H7 (cell line): ENCODE measurements around the gene RBFA. TPM values are rescaled to one million over a fixed set of nuclear protein-coding genes. Genes with fewer than 3 reads are reported as not detected.

Source experiments
- DNase-seq: peaks from one replicate; pipeline ENCODE4 v3.0.0; 2012
- H3K27me3 ChIP-seq: 2 replicates; pipeline ENCODE4 v1.6.0; 2011; ENCODE audit warnings: mild to moderate bottlenecking, low read length; ENCODE audit not compliant: control insufficient read depth, insufficient read depth
- H3K36me3 ChIP-seq: replicated peaks from 2 replicates; pipeline ENCODE4 v1.5.1; 2011; ENCODE audit warnings: low read length; ENCODE audit not compliant: control insufficient read depth, insufficient read depth
- H3K4me3 ChIP-seq: 2 replicates; pipeline ENCODE4 v1.5.1; 2011; ENCODE audit warnings: low read depth, mild to moderate bottlenecking, control low read depth, low read length, moderate library complexity; ENCODE audit not compliant: insufficient read depth
- total RNA-seq: library from RNA; depleted of rRNA; stranded (reverse); fragments of >200 nt; shearing (Covaris generic); gene quantifications from 2 replicates; pipeline ENCODE4 v1.2.3, GENCODE V29; 2014

Gene RBFA
- total RNA-seq, 1 experiment from 2014 or later, result 37.2 TPM

DNA sequence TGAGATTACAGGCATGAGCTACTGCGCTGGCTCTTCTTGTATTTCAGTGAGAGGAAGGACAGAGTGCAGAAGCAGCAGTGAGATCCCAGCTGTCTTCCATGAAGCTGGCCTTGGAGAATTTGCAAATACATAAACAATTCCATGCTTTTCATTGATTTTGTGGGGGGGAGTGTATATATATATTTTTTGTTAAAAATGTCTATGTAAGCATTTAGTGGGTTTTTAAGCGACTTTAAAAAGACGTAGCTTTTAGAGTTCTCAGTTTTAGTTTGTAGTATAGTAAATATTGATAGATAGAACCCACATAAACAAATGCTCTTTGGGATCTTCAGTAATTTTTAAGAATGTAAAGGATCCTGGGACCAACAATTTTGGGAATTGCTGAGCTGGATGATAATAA is 6.3 kb downstream of the RBFA start:
- Histone ChIP-seq H3K36me3 (peaks cover 10% of the 10 kb centered on the region), H3K4me3 (no peak overlapping the region), H3K27me3 (no peaks in the 10 kb centered on the region)
- DNase-seq, result no peak

DNA sequence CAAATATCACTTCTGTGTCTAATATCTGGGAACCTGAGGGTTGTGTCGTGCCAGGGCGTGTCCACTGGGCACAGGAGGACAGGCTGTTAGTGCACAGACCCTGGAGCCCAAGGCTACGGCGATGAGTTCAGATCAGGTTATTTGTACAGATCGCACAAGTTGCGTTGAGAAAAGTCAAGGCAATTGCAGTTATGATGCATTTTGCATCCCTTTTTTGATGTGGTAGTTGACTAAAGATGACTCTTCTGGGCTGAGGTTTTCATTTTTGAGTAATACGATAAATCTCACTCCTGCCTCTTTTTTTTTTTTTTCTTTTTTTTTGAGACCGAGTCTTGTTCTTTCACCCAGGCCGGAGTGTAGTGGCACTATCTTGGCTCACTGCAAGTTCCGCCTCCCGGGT is 7.2 kb downstream of the RBFA start:
- no peaks in the 10 kb centered on the region for H3K27me3 ChIP-seq

DNA sequence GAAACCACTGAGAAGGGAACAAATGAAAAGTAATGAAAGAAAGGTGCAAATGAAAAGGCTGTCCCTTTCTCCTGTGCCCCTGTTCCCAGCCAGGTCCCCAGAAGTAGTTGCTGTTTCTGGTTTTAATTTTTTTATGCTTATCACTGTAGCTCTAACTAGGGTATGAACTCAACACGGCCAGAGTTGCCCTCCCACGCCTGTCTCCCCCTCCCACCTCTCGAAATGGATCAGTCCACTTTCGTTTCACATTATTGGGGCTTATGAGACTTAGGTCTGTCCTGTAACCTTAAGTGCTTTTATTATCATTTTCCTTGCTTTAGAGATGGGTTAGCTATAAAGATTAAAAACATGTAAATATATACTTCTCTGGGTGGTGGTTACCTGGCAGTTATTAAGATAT is 8.6 kb downstream of the RBFA start:
- H3K4me3 ChIP-seq, result no peak overlapping the region
- no peaks in the 10 kb centered on the region for H3K27me3 ChIP-seq
- DNase-seq, result no peak
- peaks cover 12% of the 10 kb centered on the region for H3K36me3 ChIP-seq

More for the DNA sequence above, 7.2 kb downstream of the RBFA start:
- DNase-seq, result no peak
- Histone ChIP-seq H3K36me3 (peaks cover 12% of the 10 kb centered on the region), H3K4me3 (no peak overlapping the region)

DNA sequence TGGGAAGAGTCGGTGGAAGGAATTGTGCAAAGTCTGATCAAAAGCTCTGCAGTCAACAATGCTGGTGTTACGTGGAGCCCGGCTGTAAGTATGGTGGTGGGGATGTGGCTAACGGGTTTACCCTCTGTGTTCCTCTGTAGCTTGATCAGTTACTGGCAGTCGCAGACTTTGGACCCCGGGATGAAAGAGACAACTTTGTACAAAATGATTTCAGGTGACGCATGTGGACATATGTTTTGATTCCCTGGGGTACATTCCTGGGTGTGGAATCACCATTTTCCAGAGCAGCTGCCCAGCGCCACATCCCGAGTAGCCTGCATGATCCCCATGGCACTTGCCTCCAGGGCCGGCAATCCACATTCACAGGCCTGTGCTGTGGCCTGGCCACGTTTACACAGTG is 9.8 kb downstream of the RBFA start:
- H3K4me3 ChIP-seq, result no peak overlapping the region
- H3K27me3 ChIP-seq, result no peaks in the 10 kb centered on the region
- H3K36me3 ChIP-seq, result peaks cover 14% of the 10 kb centered on the region
- DNase-seq, result no peak

DNA sequence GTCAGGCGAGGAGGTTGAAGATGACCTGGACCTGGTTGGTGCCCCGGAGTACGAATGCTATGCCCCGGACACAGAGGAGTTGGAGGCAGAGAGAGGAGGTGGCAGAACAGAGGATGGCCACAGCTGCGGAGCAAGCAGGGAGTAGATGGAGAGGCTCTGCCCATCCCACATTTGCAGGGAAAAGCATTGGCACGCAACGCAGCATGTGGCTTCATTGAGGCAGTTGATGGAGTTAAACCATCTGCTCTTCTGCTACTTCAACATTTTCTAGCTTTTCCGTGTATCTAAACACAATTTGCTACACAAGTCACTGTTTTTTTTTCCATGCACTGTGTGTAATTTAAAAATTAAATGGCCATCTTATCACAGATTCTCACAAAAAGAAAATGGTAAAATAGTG is 11.8 kb downstream of the RBFA start:
- peaks cover 16% of the 10 kb centered on the region for H3K36me3 ChIP-seq

DNA sequence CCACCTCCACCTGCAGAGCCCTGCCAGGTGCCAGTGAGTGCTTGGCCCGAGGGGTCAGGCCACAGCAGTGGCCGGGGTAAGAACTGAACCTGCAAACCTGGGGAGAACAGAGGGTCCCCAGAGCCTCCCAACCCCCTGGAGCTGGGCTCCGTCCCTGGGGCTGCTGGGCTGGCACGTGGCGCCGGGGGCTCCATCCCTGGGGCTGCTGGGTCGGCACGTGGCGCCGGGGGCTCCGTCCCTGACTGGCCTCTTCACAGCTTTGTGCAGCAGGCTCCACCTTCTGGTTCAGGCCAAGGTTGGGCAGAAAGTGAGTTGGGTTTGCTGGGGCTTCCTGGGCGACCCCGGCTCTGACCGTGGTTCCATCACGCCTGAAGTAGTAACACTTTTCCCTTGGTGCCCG is 12.2 kb downstream of the RBFA start:
- Histone ChIP-seq H3K36me3 (peaks cover 15% of the 10 kb centered on the region), H3K4me3 (no peak overlapping the region), H3K27me3 (no peaks in the 10 kb centered on the region)
- DNase-seq, result no peak

More for the DNA sequence above, 11.8 kb downstream of the RBFA start:
- Histone ChIP-seq H3K27me3 (no peaks in the 10 kb centered on the region), H3K4me3 (no peak overlapping the region)
- DNase-seq, result no peak

DNA sequence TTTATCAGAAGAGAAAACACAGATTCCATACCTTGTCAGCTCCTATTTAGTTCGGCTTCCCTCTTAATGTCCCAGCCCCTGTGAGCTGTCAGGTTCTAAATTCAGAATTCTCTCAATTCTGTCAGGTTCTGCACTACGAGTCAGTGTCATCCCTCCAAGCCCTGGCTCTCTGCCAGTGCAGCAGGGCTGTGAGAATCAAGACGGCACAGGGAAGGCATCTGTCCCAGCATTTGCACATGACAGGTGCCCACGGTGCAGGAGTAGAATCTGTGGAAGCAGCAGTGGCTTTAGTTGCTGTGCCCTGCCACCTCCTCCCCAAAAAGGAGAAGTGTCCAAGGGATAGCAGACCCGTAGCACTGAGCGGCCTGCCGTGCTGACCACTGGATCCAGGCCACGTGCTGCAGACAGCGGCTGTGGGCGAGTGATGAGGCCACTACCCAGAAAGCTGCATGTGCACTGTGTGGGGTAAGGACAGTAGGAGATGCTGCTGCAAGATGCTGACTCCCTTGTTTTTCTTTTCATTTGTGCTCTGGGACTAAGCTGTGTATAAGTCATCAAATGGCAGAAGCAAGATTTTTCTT is 12.8 kb downstream of the RBFA start:
- Histone ChIP-seq H3K36me3 (peaks cover 15% of the 10 kb centered on the region), H3K4me3 (no peak overlapping the region), H3K27me3 (no peaks in the 10 kb centered on the region)
- DNase-seq, result no peak

DNA sequence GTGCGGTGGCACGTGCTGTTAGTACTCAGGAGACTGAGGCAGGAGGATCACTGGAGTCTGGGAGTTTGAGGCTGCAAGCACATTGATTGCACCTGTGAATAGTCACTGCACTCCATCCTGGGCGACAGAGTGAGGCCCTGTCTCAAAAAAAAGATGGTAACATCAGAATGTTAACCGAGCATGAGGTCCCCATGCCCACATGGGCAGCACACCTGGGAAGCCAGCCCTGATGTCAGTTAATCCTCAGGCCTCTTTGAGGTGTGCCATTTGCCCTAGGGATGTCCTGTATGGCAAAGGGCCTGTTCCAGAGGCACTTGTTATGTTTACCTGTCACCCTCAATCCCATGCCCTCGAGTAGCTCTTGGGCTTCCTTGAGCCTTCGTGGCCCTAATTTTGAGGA is 16.6 kb downstream of the RBFA start:
- Histone ChIP-seq H3K4me3 (no peak overlapping the region), H3K36me3 (peaks cover 6% of the 10 kb centered on the region), H3K27me3 (no peaks in the 10 kb centered on the region)
- DNase-seq, result peak; percentile 7

DNA sequence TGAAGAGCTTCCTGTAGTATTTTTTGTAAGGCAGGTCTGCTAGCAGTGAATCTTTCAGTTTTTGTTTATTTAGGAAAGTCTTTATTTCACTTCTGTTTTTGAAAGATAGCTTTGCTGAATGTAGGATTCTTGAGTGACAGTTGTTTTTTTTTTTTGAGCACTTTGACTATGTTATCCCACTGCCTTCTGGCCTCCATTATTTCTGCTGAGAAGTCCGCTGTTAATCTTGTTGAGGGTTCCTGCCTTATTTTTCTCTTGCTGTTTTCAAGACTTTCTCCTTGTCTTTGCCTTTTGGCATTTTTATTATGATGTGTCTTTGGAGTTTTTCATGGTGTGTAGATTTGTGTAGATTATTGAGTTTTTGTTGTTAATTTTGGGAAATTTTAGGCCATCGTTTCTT is 21.9 kb downstream of the RBFA start:
- Histone ChIP-seq H3K36me3 (no peaks in the 10 kb centered on the region), H3K27me3 (no peaks in the 10 kb centered on the region), H3K4me3 (no peak overlapping the region)
- DNase-seq, result no peak

DNA sequence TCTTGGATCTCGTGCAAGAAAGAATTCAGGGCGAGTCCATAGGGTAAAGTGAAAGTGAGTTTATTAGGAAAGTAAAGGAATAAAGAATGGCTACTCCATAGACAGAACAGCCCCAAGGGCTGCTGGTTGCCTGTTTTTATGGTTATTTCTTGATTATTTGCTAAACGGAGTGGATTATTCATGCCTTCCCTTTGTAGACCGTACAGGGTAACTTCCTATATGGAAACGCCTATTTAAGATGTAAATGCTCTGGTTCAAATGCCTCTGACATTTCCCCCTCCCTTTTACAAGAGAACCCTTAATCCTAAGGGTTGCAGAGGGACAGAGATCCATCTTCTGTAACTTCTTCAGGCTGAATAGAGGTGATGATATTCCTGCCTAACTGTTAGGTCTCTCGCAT is 25.7 kb downstream of the RBFA start:
- DNase-seq, result no peak
- no peak overlapping the region for H3K4me3 ChIP-seq
- no peaks in the 10 kb centered on the region for H3K27me3 ChIP-seq
- H3K36me3 ChIP-seq, result no peaks in the 10 kb centered on the region

DNA sequence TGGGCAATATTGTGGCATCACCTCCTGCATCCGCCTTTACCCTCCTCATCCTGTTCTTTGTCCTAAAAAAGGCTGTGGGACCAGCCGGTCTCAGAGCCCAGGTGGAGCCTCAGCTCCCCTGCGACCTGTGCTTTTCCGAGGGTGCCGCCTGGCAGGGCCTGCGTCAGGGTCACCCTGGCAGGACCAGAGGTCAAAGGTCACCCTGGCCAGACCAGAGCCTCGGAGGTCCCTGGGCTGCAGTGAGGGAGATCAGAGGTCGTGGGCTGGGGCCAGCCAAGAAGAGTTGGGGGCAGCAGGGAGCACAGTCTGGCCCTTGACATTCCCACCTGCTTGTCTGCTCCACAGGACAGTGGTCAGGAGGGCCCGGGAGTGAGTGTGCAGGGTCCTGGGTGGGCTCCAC is 31.5 kb downstream of the RBFA start:
- no peaks in the 10 kb centered on the region for H3K27me3 ChIP-seq
- no peak for DNase-seq
- H3K36me3 ChIP-seq, result no peaks in the 10 kb centered on the region
- H3K4me3 ChIP-seq, result no peak overlapping the region

DNA sequence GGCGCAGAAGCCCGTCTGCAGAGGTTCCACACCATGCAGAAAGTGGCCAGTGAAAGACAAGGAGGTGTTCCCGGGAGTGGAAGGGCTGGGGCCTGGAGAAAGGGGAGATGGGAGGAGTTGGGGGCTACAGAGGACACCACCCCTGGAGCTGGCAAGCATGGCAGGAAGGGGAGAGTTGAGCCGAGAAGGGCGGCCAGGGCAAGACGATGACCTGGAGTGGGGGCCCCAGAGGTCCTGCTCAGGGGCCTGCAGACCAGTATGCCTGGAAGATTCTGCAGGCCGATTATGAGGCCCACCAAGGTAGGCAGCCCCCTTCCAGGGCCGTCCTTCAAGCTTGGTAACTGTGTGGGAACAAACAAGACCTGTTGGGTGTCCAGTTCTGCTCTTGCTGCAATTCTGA is 33.1 kb downstream of the RBFA start:
- DNase-seq, result no peak
- Histone ChIP-seq H3K27me3 (no peaks in the 10 kb centered on the region), H3K36me3 (no peaks in the 10 kb centered on the region), H3K4me3 (no peak overlapping the region)

DNA sequence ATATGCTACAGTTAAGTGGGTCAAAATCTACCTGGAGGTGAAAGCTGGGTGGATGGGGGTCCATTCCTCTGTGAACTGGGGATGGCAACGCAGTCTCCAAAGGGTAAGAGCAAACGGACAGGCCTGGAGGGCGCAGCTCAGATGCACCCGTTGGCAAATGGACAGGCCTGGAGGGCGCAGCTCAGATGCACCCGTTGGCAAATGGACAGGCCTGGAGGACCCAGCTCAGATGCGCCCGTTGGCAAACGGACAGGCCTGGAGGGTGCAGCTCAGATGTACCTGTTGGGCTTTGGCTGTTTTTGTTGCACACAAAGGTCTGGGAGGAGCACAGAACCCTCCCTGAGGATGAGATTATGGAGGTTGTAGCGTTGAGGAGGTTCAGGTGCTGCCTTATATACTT is 33.7 kb downstream of the RBFA start:
- H3K27me3 ChIP-seq, result no peaks in the 10 kb centered on the region
- DNase-seq, result no peak
- no peaks in the 10 kb centered on the region for H3K36me3 ChIP-seq
- no peak overlapping the region for H3K4me3 ChIP-seq

DNA sequence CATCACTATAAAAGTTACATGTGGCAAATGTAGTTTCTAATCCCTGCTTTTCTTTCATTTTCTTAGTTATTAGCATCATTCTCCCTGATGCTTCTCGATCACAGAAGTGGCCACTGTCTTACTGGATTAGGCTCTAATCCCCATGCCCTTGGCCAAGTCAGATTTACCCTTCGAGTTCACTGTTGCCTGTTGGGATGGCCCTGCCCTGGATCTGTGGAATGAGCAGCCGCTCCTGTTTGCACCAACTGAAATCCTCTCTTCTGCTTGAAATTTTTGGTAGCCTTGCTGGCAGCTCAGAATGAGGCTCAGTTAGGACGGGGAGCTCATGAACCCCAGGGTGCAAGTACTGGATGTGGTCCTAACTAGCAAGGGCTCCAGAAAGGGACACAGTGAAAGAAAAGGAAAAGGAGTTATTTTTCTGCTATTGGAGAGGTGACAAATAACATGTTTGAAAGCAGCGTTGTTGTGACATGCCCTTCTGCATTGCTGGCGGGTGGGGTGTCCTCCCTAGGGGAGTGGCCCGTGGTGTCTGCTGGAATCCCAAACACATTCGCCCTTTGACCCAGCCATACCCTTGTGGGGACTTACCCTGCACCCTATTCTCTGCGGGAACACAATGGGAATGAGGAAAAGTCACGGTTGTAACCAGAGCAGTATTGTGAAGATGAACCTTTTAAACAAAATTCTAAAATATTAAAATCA is 34.5 kb downstream of the RBFA start:
- H3K27me3 ChIP-seq, result no peaks in the 10 kb centered on the region
- no peaks in the 10 kb centered on the region for H3K36me3 ChIP-seq
- no peak overlapping the region for H3K4me3 ChIP-seq
- DNase-seq, result no peak

DNA sequence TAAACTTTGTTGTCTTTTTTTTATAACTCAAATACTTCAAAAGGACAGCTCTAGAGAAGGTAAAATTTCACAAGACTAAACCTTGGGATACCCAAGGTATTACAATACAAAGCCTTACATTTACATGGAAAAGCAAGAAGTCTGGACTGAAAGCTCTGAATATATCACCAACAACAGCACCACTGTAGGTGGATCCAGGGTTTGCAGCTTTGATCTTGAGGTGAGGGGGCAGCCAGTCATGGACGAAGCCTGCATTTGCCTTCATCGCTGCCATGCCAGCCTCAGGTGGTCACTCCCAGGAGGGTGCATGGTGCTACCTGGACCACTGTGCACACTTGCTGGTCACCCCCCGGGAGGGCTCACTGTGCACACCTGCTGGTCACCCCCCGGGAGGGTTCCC is 36.6 kb downstream of the RBFA start:
- H3K4me3 ChIP-seq, result no peak overlapping the region
- peak; percentile 67 for DNase-seq
- no peaks in the 10 kb centered on the region for H3K36me3 ChIP-seq
- H3K27me3 ChIP-seq, result no peaks in the 10 kb centered on the region

DNA sequence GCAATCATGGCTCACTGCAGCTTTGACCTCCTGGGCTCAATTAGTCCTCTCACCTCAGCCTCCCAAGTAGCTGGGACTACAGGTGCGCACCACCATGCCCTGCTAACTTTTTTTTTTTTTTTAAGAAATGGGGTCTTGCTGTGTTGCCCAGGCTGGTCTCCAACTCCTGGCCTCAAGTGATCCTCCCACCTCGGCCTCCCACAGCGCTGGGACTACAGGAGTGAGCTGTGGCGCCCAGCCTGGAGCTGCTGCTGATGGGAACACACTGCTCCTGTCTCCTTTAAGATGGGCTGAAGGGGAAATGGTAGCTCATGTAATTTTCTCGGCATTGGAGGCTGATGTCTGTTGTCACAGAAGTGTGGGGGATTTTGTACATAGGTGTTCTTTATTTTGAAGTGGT is 39.9 kb downstream of the RBFA start:
- no peak for DNase-seq
- no peaks in the 10 kb centered on the region for H3K27me3 ChIP-seq
- H3K4me3 ChIP-seq, result no peak overlapping the region
- no peaks in the 10 kb centered on the region for H3K36me3 ChIP-seq
